Measurements from ENCODE around the gene RYR2.

RYR2 gene

DNA sequence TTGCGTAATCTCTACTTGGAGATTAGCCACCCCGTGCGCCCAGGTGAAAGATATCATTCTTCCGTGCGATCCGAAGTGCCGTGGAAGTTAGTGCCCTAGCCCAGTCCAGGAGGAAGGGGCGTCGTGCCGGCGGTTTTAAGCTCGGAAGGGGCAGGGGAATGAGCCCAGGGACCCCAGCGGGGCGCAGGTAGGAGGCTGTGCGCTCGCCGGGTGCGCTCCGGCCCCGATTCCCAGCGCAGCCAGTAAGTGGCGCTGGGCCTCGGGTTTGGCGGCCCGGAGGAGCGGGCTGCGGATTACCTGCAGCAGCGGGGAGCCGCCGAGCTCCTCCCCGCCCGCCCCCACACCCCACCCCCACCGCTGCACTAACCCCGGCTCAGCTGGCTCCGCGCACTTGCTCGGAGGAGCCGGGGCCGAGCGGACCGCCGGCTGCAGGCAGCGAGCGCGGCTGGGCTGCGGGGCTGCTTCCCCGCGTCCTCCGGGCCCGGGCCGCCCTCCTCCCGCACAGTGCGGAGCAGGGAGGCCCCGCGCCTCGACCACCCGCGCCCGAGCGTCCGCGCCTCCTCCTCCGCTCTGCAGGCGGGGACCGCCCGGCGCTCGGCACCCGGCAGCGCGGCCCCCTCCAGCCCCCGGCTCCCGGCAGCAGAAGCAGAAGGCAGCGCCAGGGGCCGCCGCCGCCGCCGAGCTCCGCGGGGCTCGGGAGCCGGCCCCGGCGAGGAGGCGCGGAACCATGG lies at the start of gene RYR2:
TSS of gene RYR2 (plus strand) at position 390 of the 731 bp plus-strand sequence. CDS start at position 728, 338 bp downstream.
- no peak within 1 kb of the TSS for H3K4me3 ChIP-seq (ENCODE audit: severe bottlenecking)
- DNase-seq (ENCODE audit: low spot score) (no peak), ATAC-seq (ENCODE audit: low read depth) (no peak)
- no peak within 1 kb of the TSS for H3K27ac ChIP-seq (ENCODE audit: poor library complexity, severe bottlenecking)
- no peaks in the 10 kb centered on the region for H3K4me1 ChIP-seq (ENCODE audit: insufficient read depth, poor library complexity, severe bottlenecking)
- H3K27me3 ChIP-seq (ENCODE audit: insufficient read depth, poor library complexity, severe bottlenecking): peaks cover 54% of the 10 kb centered on the region
- no peaks in the 10 kb centered on the region for H3K36me3 ChIP-seq (ENCODE audit: low read depth)
- TF ChIP-seq, protein P1, sequence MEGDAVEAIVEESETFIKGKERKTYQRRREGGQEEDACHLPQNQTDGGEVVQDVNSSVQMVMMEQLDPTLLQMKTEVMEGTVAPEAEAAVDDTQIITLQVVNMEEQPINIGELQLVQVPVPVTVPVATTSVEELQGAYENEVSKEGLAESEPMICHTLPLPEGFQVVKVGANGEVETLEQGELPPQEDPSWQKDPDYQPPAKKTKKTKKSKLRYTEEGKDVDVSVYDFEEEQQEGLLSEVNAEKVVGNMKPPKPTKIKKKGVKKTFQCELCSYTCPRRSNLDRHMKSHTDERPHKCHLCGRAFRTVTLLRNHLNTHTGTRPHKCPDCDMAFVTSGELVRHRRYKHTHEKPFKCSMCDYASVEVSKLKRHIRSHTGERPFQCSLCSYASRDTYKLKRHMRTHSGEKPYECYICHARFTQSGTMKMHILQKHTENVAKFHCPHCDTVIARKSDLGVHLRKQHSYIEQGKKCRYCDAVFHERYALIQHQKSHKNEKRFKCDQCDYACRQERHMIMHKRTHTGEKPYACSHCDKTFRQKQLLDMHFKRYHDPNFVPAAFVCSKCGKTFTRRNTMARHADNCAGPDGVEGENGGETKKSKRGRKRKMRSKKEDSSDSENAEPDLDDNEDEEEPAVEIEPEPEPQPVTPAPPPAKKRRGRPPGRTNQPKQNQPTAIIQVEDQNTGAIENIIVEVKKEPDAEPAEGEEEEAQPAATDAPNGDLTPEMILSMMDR (IDR thresholded peaks at IDR 0.05; ENCODE audit: poor library complexity, severe bottlenecking): no peak
- H3K9me3 ChIP-seq (ENCODE audit: severe bottlenecking): no peaks in the 10 kb centered on the region

DNA sequence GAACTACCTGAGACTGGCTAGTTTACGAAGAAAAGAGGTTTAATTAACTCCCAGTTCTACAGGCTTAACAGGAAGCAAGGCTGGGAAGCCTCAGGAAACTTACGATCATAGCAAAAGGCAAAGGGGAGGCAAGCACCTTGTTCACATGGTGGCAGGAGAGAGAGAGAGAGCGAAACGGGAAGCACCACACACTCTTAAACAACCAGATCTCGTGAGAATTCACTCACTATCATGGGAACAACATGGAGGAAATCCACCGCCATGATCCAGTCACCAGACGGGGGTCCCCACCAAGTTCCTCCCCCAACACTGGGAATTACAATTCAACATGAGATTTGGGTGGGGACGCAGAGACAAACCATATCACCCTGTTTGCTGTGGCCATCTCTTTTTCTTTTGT lies 49.5 kb upstream of the RYR2 start:
- ATAC-seq (ENCODE audit: low read depth) (no peak), DNase-seq (ENCODE audit: low spot score) (no peak)
- Histone ChIP-seq H3K9me3 (ENCODE audit: severe bottlenecking) (no peaks in the 10 kb centered on the region), H3K27me3 (ENCODE audit: insufficient read depth, poor library complexity, severe bottlenecking) (no peaks in the 10 kb centered on the region), H3K27ac (ENCODE audit: poor library complexity, severe bottlenecking) (no peak overlapping the region), H3K36me3 (ENCODE audit: low read depth) (no peaks in the 10 kb centered on the region), H3K4me3 (ENCODE audit: severe bottlenecking) (no peak overlapping the region), H3K4me1 (ENCODE audit: insufficient read depth, poor library complexity, severe bottlenecking) (no peaks in the 10 kb centered on the region)
- TF ChIP-seq, protein P1 (IDR thresholded peaks at IDR 0.05; ENCODE audit: poor library complexity, severe bottlenecking): no peak

DNA sequence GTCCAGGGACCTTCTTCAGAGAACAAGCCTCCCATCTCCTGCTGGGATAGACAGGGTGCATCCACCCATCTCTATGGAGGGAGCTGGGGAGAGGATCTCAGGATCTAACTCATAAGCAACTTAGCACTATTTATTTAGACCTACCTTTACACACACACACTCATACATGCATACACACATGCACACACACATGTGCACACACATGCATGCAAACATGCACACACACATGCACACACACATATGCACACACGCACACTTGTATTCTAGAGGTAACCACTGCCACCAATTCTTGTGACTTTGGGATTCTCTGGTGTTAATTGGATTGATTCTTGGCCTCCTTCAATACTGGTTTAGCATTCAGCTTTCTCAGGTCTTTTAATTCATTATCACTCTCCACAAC lies 47.5 kb upstream of the RYR2 start:
- H3K9me3 ChIP-seq (ENCODE audit: severe bottlenecking): no peaks in the 10 kb centered on the region
- ATAC-seq (ENCODE audit: low read depth): no peak
- no peak overlapping the region for H3K27ac ChIP-seq (ENCODE audit: poor library complexity, severe bottlenecking)
- no peaks in the 10 kb centered on the region for H3K4me1 ChIP-seq (ENCODE audit: insufficient read depth, poor library complexity, severe bottlenecking)
- H3K36me3 ChIP-seq (ENCODE audit: low read depth): no peaks in the 10 kb centered on the region
- H3K4me3 ChIP-seq (ENCODE audit: severe bottlenecking): no peak overlapping the region
- TF ChIP-seq, protein P1 (IDR thresholded peaks at IDR 0.05; ENCODE audit: poor library complexity, severe bottlenecking): no peak
- no peaks in the 10 kb centered on the region for H3K27me3 ChIP-seq (ENCODE audit: insufficient read depth, poor library complexity, severe bottlenecking)
- no peak for DNase-seq (ENCODE audit: low spot score)

DNA sequence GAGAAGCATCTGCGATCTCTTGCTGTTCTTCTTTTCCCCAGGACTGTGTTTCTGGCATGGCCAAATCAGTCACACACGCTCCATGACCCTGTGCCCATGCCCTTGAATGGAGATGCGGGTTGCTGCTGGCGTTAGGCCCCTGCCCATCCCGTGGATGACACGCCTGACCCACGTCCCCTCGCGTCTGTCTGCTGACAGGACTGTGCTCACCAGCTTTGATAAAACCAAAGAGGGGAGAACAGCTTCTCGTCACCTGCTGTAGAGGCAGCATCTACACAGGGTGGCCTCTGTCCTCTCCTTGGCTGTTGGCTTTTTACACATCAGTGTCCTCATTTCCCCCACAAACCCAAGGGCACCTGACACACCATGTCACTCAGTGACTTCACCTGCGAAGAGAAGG lies 44.6 kb upstream of the RYR2 start:
- no peak for DNase-seq (ENCODE audit: low spot score)
- ATAC-seq (ENCODE audit: low read depth): no peak
- H3K4me1 ChIP-seq (ENCODE audit: insufficient read depth, poor library complexity, severe bottlenecking): no peaks in the 10 kb centered on the region
- no peaks in the 10 kb centered on the region for H3K9me3 ChIP-seq (ENCODE audit: severe bottlenecking)
- no peak overlapping the region for H3K27ac ChIP-seq (ENCODE audit: poor library complexity, severe bottlenecking)
- H3K36me3 ChIP-seq (ENCODE audit: low read depth): no peaks in the 10 kb centered on the region
- H3K4me3 ChIP-seq (ENCODE audit: severe bottlenecking): no peak overlapping the region
- H3K27me3 ChIP-seq (ENCODE audit: insufficient read depth, poor library complexity, severe bottlenecking): no peaks in the 10 kb centered on the region
- TF ChIP-seq, protein P1 (IDR thresholded peaks at IDR 0.05; ENCODE audit: poor library complexity, severe bottlenecking): no peak

GRCh38 chr1:236997882-236998281 lies 44.1 kb upstream of the RYR2 start:
- no peaks in the 10 kb centered on the region for H3K36me3 ChIP-seq (ENCODE audit: low read depth)
- H3K27ac ChIP-seq (ENCODE audit: poor library complexity, severe bottlenecking): no peak overlapping the region
- ATAC-seq (ENCODE audit: low read depth) (0 out of 3 replicates have a peak, but pooled peaks have one; percentile 31), DNase-seq (ENCODE audit: low spot score) (no peak)
- TF ChIP-seq, protein P1 (IDR thresholded peaks at IDR 0.05; ENCODE audit: poor library complexity, severe bottlenecking): no peak
- H3K4me3 ChIP-seq (ENCODE audit: severe bottlenecking): no peak overlapping the region
- no peaks in the 10 kb centered on the region for H3K4me1 ChIP-seq (ENCODE audit: insufficient read depth, poor library complexity, severe bottlenecking)
- H3K9me3 ChIP-seq (ENCODE audit: severe bottlenecking): no peaks in the 10 kb centered on the region
- H3K27me3 ChIP-seq (ENCODE audit: insufficient read depth, poor library complexity, severe bottlenecking): no peaks in the 10 kb centered on the region
